Neural progenitor cell (in vitro differentiated cells): ENCODE data around the gene KDM4E. TPM values are rescaled to one million over a fixed set of nuclear protein-coding genes. Genes with fewer than 3 reads are reported as not detected.

Experiments
- DNase-seq: peaks from one replicate; pipeline ENCODE4 v3.0.0-alpha.2; 2016; ENCODE audit warnings: low spot score
- H2AFZ ChIP-seq: fragments of 200-600 bp; sonication (generic); replicated peaks from 2 replicates; pipeline ENCODE4 v1.6.1; 2016; ENCODE audit warnings: antibody characterized with exemption
- H3F3A ChIP-seq: fragments of 200-600 bp; sonication (generic); 2 replicates; pipeline ENCODE4 v1.6.1; 2016; ENCODE audit warnings: antibody characterized with exemption, low read depth
- H3K27ac ChIP-seq: fragments of 200-600 bp; sonication (generic); 2 replicates; pipeline ENCODE4 v1.5.1; 2016; ENCODE audit warnings: mild to moderate bottlenecking
- H3K27me3 ChIP-seq: fragments of 200-600 bp; sonication (generic); 2 replicates; pipeline ENCODE4 v1.6.1; 2016; ENCODE audit warnings: mild to moderate bottlenecking, moderate library complexity
- H3K36me3 ChIP-seq: fragments of 200-600 bp; sonication (generic); 2 replicates; pipeline ENCODE4 v1.5.1; 2016
- H3K4me1 ChIP-seq: fragments of 200-600 bp; sonication (generic); 2 replicates; pipeline ENCODE4 v1.6.1; 2016; ENCODE audit warnings: mixed run types
- H3K4me2 ChIP-seq: fragments of 200-600 bp; sonication (generic); 2 replicates; pipeline ENCODE4 v1.6.1; 2016
- H3K4me3 ChIP-seq: fragments of 200-600 bp; sonication (generic); 2 replicates; pipeline ENCODE4 v1.5.1; 2016
- H3K79me2 ChIP-seq: fragments of 200-600 bp; sonication (generic); 2 replicates; pipeline ENCODE4 v1.6.1; 2016; ENCODE audit warnings: low read depth
- H3K9ac ChIP-seq: fragments of 200-600 bp; sonication (generic); 2 replicates; pipeline ENCODE4 v1.6.1; 2016
- H3K9me3 ChIP-seq: fragments of 200-600 bp; sonication (generic); 2 replicates; pipeline ENCODE4 v1.5.1; 2016; ENCODE audit warnings: low read depth
- H4K20me1 ChIP-seq: fragments of 200-600 bp; sonication (generic); 2 replicates; pipeline ENCODE4 v1.6.1; 2016; ENCODE audit warnings: low read depth
- H3K27ac Mint-ChIP-seq: 3 replicates; pipeline ENCODE4 v1.8.0; 2021; ENCODE audit warnings: mixed read lengths
- H3K27me3 Mint-ChIP-seq: 2 replicates; pipeline ENCODE4 v1.8.0; 2022; ENCODE audit warnings: low read depth, mild to moderate bottlenecking, inconsistent platforms, moderate library complexity, mixed read lengths; ENCODE audit not compliant: insufficient read depth
- H3K36me3 Mint-ChIP-seq: 3 replicates; pipeline ENCODE4 v1.8.0; 2021; ENCODE audit warnings: mixed read lengths
- H3K4me1 Mint-ChIP-seq: 3 replicates; pipeline ENCODE4 v1.8.0; 2021; ENCODE audit warnings: mixed read lengths
- H3K4me3 Mint-ChIP-seq: 3 replicates; pipeline ENCODE4 v1.8.0; 2021; ENCODE audit warnings: mild to moderate bottlenecking, moderate library complexity, mixed read lengths
- H3K9me3 Mint-ChIP-seq: 3 replicates; pipeline ENCODE4 v1.8.0; 2020; ENCODE audit warnings: mixed read lengths
- EZH2 ChIP-seq: fragments of 200-600 bp; sonication (generic); IDR thresholded peaks from 2 replicates; pipeline ENCODE4 v1.6.1; 2017; ENCODE audit warnings: antibody characterized with exemption, mild to moderate bottlenecking, moderate library complexity
- EZH2phosphoT487 ChIP-seq: fragments of 200-600 bp; sonication (generic); IDR thresholded peaks from 2 replicates; pipeline ENCODE4 v1.6.1; 2017; ENCODE audit warnings: antibody characterized with exemption
- total RNA-seq: library from RNA; depleted of rRNA; stranded (reverse); fragments of >200 nt; gene quantifications from 2 replicates; pipeline ENCODE4 v1.2.3, GENCODE V29; 2015; ENCODE audit warnings: low replicate concordance
- TF ChIP-seq, protein P1 (sequence below): fragments of 200-600 bp; sonication (generic); IDR thresholded peaks from 2 replicates; pipeline ENCODE4 v1.5.1; 2017; ENCODE audit warnings: antibody characterized with exemption, mild to moderate bottlenecking

The KDM4E gene
- total RNA-seq, 1 donor from 2014 or later, result not detected

- H3K9ac ChIP-seq, result no peak overlapping the region
- no peak overlapping the region for H3K4me2 ChIP-seq
- no peaks in the 10 kb centered on the region for H3K79me2 ChIP-seq
- Mint-ChIP-seq H3K36me3 (peaks cover 5% of the 10 kb centered on the region), H3K4me3 (no peak overlapping the region), H3K9me3 (no peaks in the 10 kb centered on the region), H3K4me1 (no peaks in the 10 kb centered on the region), H3K27ac (no peak overlapping the region), H3K27me3 (peaks cover 3% of the 10 kb centered on the region)
- no peaks in the 10 kb centered on the region for H3K36me3 ChIP-seq
- H3K27ac ChIP-seq, result no peak overlapping the region
- TF ChIP-seq EZH2phosphoT487 (no peak), EZH2 (no peak)
- TF ChIP-seq, protein P1, sequence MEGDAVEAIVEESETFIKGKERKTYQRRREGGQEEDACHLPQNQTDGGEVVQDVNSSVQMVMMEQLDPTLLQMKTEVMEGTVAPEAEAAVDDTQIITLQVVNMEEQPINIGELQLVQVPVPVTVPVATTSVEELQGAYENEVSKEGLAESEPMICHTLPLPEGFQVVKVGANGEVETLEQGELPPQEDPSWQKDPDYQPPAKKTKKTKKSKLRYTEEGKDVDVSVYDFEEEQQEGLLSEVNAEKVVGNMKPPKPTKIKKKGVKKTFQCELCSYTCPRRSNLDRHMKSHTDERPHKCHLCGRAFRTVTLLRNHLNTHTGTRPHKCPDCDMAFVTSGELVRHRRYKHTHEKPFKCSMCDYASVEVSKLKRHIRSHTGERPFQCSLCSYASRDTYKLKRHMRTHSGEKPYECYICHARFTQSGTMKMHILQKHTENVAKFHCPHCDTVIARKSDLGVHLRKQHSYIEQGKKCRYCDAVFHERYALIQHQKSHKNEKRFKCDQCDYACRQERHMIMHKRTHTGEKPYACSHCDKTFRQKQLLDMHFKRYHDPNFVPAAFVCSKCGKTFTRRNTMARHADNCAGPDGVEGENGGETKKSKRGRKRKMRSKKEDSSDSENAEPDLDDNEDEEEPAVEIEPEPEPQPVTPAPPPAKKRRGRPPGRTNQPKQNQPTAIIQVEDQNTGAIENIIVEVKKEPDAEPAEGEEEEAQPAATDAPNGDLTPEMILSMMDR, result no peak
- no peak overlapping the region for H3K4me3 ChIP-seq
- H4K20me1 ChIP-seq, result no peaks in the 10 kb centered on the region
- no peaks in the 10 kb centered on the region for H3K9me3 ChIP-seq
- H3K4me1 ChIP-seq, result peaks cover 8% of the 10 kb centered on the region
- no peak for DNase-seq
- H2AFZ ChIP-seq, result no peak overlapping the region
- no peaks in the 10 kb centered on the region for H3F3A ChIP-seq
- H3K27me3 ChIP-seq, result peaks cover 22% of the 10 kb centered on the region
Measured at GRCh38 chr11:94988748-94989147, 36.3 kb upstream of the KDM4E start.

GRCh38 chr11:94993400-94993943 lies 31.6 kb upstream of the KDM4E start:
- Histone ChIP-seq H3K27me3 (peaks cover 20% of the 10 kb centered on the region), H3K4me3 (no peak overlapping the region), H3K36me3 (no peaks in the 10 kb centered on the region), H3K4me1 (peaks cover 8% of the 10 kb centered on the region), H3K9me3 (no peaks in the 10 kb centered on the region), H4K20me1 (no peaks in the 10 kb centered on the region), H3K79me2 (no peaks in the 10 kb centered on the region), H3K27ac (no peak overlapping the region), H3F3A (no peaks in the 10 kb centered on the region), H2AFZ (no peak overlapping the region), H3K9ac (no peak overlapping the region), H3K4me2 (no peak overlapping the region)
- H3K4me1 Mint-ChIP-seq, result no peaks in the 10 kb centered on the region
- H3K27me3 Mint-ChIP-seq, result peaks cover under 1% of the 10 kb centered on the region
- H3K9me3 Mint-ChIP-seq, result no peaks in the 10 kb centered on the region
- no peak overlapping the region for H3K4me3 Mint-ChIP-seq
- TF ChIP-seq EZH2 (no peak), EZH2phosphoT487 (no peak)
- TF ChIP-seq, protein P1, result no peak
- H3K27ac Mint-ChIP-seq, result no peak overlapping the region
- peaks cover 5% of the 10 kb centered on the region for H3K36me3 Mint-ChIP-seq
- no peak for DNase-seq

DNA sequence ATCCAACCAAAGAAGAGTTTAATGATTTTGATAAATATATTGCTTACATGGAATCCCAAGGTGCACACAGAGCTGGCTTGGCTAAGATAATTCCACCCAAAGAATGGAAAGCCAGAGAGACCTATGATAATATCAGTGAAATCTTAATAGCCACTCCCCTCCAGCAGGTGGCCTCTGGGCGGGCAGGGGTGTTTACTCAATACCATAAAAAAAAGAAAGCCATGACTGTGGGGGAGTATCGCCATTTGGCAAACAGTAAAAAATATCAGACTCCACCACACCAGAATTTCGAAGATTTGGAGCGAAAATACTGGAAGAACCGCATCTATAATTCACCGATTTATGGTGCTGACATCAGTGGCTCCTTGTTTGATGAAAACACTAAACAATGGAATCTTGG lies 27.6 kb upstream of the KDM4E start:
- no peaks in the 10 kb centered on the region for H3K79me2 ChIP-seq
- no peaks in the 10 kb centered on the region for H3K36me3 ChIP-seq
- Mint-ChIP-seq H3K36me3 (peaks cover 11% of the 10 kb centered on the region), H3K9me3 (no peaks in the 10 kb centered on the region), H3K27me3 (peaks cover 2% of the 10 kb centered on the region), H3K27ac (no peak overlapping the region), H3K4me1 (no peaks in the 10 kb centered on the region), H3K4me3 (no peak overlapping the region)
- peaks cover 9% of the 10 kb centered on the region for H3K27me3 ChIP-seq
- H4K20me1 ChIP-seq, result no peaks in the 10 kb centered on the region
- no peak overlapping the region for H3K9ac ChIP-seq
- H3F3A ChIP-seq, result no peaks in the 10 kb centered on the region
- DNase-seq, result no peak
- H3K9me3 ChIP-seq, result no peaks in the 10 kb centered on the region
- no peak overlapping the region for H3K4me2 ChIP-seq
- no peak overlapping the region for H3K4me3 ChIP-seq
- no peak overlapping the region for H2AFZ ChIP-seq
- no peak overlapping the region for H3K27ac ChIP-seq
- TF ChIP-seq EZH2phosphoT487 (no peak), EZH2 (no peak)
- TF ChIP-seq, protein P1, result no peak
- peaks cover 7% of the 10 kb centered on the region for H3K4me1 ChIP-seq
